ENCODE results near the gene PXDN.

Gene PXDN, protein sequence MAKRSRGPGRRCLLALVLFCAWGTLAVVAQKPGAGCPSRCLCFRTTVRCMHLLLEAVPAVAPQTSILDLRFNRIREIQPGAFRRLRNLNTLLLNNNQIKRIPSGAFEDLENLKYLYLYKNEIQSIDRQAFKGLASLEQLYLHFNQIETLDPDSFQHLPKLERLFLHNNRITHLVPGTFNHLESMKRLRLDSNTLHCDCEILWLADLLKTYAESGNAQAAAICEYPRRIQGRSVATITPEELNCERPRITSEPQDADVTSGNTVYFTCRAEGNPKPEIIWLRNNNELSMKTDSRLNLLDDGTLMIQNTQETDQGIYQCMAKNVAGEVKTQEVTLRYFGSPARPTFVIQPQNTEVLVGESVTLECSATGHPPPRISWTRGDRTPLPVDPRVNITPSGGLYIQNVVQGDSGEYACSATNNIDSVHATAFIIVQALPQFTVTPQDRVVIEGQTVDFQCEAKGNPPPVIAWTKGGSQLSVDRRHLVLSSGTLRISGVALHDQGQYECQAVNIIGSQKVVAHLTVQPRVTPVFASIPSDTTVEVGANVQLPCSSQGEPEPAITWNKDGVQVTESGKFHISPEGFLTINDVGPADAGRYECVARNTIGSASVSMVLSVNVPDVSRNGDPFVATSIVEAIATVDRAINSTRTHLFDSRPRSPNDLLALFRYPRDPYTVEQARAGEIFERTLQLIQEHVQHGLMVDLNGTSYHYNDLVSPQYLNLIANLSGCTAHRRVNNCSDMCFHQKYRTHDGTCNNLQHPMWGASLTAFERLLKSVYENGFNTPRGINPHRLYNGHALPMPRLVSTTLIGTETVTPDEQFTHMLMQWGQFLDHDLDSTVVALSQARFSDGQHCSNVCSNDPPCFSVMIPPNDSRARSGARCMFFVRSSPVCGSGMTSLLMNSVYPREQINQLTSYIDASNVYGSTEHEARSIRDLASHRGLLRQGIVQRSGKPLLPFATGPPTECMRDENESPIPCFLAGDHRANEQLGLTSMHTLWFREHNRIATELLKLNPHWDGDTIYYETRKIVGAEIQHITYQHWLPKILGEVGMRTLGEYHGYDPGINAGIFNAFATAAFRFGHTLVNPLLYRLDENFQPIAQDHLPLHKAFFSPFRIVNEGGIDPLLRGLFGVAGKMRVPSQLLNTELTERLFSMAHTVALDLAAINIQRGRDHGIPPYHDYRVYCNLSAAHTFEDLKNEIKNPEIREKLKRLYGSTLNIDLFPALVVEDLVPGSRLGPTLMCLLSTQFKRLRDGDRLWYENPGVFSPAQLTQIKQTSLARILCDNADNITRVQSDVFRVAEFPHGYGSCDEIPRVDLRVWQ (N-terminal part only)

GRCh38 chr2:1744446-1745170 is at the start of gene PXDN:
Gene PXDN (minus strand): TSS chr2:1744515. CDS start chr2:1744455, 60 bp downstream.
- TF ChIP-seq GATA3 (IDR thresholded peaks at IDR 0.05; ENCODE audit: low read depth, low read length) = no peak
- no peak for TF ChIP-seq GATA2 (IDR thresholded peaks at IDR 0.05; ENCODE audit: low read depth, low read length)

DNA sequence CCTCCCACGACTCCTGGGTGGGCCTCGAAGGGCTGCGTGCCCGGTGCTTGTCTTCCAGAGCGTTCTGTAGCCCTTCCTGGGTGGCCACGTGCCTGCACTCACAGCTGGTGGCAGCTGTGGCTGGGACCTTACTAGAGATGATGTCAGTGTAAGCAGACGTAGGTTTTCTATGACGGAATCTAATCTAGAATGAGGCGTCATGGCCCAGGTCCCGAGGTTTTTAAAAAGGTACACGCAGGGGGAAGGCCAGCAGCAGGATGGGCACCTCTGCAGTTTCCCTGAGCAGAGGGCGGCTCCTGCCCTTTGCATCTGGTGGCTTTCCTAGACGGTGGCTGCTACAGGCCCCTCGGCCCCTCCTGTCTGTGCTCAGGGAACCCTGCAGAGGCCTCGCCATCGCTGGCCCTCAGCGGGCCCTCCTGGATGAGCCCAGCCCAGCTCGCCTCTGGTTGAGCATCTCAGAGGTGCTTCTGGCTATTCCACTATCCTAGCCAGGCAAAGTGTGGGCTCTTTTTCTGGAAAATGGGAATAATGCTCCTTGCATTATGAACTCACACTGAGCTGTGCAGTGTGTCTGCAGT is 49.6 kb upstream of the PXDN start:
- no peak for TF ChIP-seq GATA3 (IDR thresholded peaks at IDR 0.05; ENCODE audit: low read depth, low read length)
- no peak for TF ChIP-seq GATA2 (IDR thresholded peaks at IDR 0.05; ENCODE audit: low read depth, low read length)

DNA sequence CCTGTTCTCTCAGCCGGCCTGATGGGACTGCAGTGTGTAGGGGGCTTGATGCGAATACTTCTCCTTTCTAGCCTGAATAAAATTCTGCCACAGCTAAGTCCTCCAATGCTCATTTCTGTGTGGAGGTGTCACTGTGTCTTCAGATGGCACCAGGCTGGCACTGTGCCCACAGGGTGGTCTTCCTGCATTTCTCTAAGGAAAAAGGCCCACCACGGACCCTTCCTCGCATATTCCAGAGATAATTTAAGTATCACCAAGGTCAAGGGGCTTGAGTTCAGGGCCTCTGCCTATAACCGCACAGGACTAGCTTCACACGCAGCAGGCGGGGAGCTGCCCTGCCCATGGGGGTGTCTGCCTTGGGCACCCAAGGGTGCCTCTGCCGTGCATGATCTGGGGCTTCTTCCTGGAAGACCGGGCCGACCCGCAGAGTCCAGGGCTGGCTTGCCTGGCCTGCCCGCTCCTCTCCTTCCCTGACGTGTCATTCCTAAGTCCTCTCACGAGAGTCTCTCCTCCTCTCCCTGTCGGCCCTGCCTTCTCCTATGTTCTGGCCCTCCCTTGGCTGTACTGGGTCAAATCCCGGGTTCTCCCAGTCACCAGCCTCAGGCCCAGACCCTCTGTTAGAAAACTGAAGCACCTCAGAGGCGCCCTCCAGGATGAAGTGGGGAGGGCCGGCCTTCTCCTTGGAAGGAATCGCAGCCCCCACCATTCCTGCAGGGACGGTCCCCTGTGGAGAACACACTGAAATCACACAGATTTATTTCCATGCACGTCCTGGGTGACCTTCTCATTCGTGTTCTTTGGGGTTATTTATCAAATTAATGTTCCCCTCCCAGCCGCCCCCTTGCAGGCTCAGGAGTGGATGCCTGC is 48.9 kb upstream of the PXDN start:
- TF ChIP-seq GATA2 (IDR thresholded peaks at IDR 0.05; ENCODE audit: low read depth, low read length) (no peak), GATA3 (IDR thresholded peaks at IDR 0.05; ENCODE audit: low read depth, low read length) (no peak)

DNA sequence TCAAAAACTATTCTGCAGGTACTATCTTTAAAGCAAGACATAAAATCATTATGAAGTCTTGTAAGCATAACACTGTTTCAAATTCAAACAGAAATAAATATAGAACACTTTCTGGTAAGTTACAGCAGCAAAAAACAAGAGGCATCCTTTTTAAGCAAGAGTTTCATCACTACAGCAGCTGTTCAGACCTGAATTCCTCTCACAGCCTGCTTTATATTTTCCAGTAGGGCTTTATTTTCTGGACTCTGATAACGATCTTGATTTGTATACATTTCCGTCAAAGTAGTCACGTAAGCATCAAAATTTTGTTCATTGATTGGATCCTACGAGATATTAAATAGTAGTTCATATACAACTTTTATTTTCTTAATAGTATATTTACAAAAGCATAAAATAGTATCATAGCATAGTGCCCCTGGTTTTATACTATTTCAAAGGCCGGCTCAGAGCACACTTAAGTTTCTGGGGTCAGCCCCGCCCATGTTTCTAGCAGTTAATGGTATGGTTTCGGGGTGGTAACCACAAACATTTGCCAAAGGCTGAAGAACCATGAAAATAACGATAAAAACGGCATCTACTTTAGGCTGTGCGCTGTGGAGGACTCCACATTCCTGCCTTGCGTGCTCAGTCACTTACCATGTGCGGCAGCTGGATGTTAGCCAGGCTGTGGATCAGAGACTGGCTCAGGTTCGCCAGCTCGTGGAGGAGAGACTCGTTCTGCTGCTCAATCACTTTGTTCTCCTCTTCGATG is 47.5 kb upstream of the PXDN start:
- TF ChIP-seq GATA3 (IDR thresholded peaks at IDR 0.05; ENCODE audit: low read depth, low read length) = no peak
- no peak; the same call in 1 of the 2 replicates for TF ChIP-seq GATA2 (IDR thresholded peaks at IDR 0.05; ENCODE audit: low read depth, low read length)

- TF ChIP-seq GATA2 (IDR thresholded peaks at IDR 0.05; ENCODE audit: low read depth, low read length) (no peak), GATA3 (IDR thresholded peaks at IDR 0.05; ENCODE audit: low read depth, low read length) (no peak)
Measured at GRCh38 chr2:1791006-1791605, 46.8 kb upstream of the PXDN start.

GRCh38 chr2:1790473-1790872 is 46.2 kb upstream of the PXDN start:
- TF ChIP-seq GATA3 (IDR thresholded peaks at IDR 0.05; ENCODE audit: low read depth, low read length) = no peak
- TF ChIP-seq GATA2 (IDR thresholded peaks at IDR 0.05; ENCODE audit: low read depth, low read length) = no peak

DNA sequence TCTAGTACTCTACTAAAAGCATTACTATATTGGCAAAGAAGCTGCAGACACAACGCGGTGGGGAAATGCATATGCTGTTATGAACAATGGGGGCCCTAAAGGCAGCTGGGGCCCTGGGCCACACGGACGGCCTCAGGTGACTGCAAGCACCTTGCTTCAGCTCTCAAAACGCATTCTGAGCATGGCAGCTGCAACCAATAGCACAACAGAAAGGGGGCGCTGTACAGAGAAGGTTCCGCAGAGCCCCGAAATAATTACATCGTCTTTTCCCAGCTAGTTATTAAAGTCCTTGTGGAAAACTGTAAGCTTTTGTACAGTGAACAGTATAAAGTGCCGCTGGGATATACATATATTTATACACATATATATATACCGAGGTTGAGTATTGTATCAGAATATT is 45.3 kb upstream of the PXDN start:
- TF ChIP-seq GATA3 (IDR thresholded peaks at IDR 0.05; ENCODE audit: low read depth, low read length) (no peak), GATA2 (IDR thresholded peaks at IDR 0.05; ENCODE audit: low read depth, low read length) (no peak)

- TF ChIP-seq GATA2 (IDR thresholded peaks at IDR 0.05; ENCODE audit: low read depth, low read length) (no peak), GATA3 (IDR thresholded peaks at IDR 0.05; ENCODE audit: low read depth, low read length) (no peak)
Measured at GRCh38 chr2:1788478-1788959, 44.2 kb upstream of the PXDN start.

DNA sequence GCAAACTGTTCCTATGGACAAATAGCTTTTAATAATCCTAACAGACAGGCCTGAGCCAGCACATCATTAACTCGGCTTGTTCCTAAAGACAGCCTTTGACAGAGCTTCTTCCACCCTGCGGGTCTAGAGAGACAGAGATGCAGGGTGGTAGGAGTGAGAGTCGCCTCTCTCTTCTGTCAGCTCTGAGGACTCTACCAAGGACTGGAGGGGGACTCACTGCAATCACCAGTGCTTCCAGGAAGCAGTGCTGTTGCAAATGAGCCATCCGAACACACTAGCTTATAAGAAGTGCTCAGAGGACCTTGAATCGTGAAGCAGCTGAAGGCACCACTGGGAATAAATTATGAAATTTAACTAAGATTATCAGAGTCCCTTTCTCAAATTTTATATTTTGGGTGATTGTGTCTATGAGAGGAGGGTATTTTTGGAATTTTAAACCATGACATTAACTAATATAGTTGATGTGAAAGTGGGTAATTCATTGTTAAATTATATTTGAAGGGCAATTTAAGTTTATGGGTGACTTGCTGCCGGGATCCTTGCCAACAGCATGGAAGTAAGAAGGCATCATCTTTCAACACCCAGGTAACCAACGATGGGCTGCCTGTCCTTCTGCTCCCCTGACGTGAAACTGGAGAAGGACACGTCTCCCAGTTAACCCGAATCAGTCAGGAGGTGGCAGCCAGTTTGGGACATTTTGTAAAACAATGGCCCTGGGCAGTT is 43.6 kb upstream of the PXDN start:
- TF ChIP-seq GATA3 (IDR thresholded peaks at IDR 0.05; ENCODE audit: low read depth, low read length) (no peak), GATA2 (IDR thresholded peaks at IDR 0.05; ENCODE audit: low read depth, low read length) (no peak)

DNA sequence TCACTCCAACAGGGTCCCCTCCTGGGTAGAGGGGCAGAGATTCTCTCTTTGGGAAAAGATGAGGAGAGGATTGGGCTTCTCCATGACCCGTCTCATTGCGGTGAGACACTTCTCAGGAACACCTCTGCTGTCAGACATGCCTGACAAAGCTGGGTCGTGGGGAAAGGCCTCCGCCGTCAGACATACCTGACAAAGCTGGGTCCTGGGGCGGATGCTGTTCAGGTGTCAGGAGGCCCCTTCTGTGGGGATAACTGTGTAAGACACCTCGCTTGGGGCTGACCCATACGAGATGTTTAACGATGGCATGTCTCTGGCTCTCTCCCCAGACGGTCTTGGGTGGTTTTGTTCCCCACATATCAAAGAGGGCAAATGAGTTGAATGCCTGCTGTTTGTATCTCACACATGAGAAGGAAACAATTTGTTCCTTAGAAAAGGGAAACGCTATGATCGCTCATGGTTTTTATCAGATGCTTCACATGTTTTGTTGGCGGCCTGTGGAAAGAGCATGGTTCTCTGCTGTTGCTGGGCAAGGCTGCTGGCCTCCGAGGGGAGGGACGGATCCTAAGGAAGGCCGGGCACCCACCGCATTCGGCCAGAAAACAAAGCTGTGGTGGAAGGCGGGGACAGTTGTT is 40.8 kb upstream of the PXDN start:
- TF ChIP-seq GATA2 (IDR thresholded peaks at IDR 0.05; ENCODE audit: low read depth, low read length) (no peak), GATA3 (IDR thresholded peaks at IDR 0.05; ENCODE audit: low read depth, low read length) (no peak)
